ENCODE data around the gene FAF1. TPM values are rescaled to one million over a fixed set of nuclear protein-coding genes. Genes with fewer than 3 reads are reported as not detected.

Gene FAF1
- total RNA-seq, 1 donor from 2014 or later: 52.7 TPM

GRCh38 chr1:50860702-50861101 is 99.4 kb downstream of the FAF1 start:
- TF ChIP-seq, protein P1, sequence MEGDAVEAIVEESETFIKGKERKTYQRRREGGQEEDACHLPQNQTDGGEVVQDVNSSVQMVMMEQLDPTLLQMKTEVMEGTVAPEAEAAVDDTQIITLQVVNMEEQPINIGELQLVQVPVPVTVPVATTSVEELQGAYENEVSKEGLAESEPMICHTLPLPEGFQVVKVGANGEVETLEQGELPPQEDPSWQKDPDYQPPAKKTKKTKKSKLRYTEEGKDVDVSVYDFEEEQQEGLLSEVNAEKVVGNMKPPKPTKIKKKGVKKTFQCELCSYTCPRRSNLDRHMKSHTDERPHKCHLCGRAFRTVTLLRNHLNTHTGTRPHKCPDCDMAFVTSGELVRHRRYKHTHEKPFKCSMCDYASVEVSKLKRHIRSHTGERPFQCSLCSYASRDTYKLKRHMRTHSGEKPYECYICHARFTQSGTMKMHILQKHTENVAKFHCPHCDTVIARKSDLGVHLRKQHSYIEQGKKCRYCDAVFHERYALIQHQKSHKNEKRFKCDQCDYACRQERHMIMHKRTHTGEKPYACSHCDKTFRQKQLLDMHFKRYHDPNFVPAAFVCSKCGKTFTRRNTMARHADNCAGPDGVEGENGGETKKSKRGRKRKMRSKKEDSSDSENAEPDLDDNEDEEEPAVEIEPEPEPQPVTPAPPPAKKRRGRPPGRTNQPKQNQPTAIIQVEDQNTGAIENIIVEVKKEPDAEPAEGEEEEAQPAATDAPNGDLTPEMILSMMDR (IDR thresholded peaks at IDR 0.05; ENCODE audit: insufficient read depth, low read length, severe bottlenecking): no peak
- Histone ChIP-seq H3K36me3 (ENCODE audit: control insufficient read depth, insufficient read depth, low read length) (no peaks in the 10 kb centered on the region), H3K27me3 (ENCODE audit: control insufficient read depth, insufficient read depth, low read length) (no peaks in the 10 kb centered on the region), H3K4me3 (ENCODE audit: low read depth, low read length) (no peak overlapping the region)
- DNase-seq (ENCODE audit: low read depth) (no peak), FAIRE-seq (no peak)

GRCh38 chr1:50860256-50860655 is 99.8 kb downstream of the FAF1 start:
- H3K27me3 ChIP-seq (ENCODE audit: control insufficient read depth, insufficient read depth, low read length): no peaks in the 10 kb centered on the region
- no peak overlapping the region for H3K4me3 ChIP-seq (ENCODE audit: low read depth, low read length)
- H3K36me3 ChIP-seq (ENCODE audit: control insufficient read depth, insufficient read depth, low read length): no peaks in the 10 kb centered on the region
- no peak for DNase-seq (ENCODE audit: low read depth)
- no peak for FAIRE-seq
- TF ChIP-seq, protein P1 (IDR thresholded peaks at IDR 0.05; ENCODE audit: insufficient read depth, low read length, severe bottlenecking): no peak

GRCh38 chr1:50859657-50860056 is 100.4 kb downstream of the FAF1 start:
- Histone ChIP-seq H3K36me3 (ENCODE audit: control insufficient read depth, insufficient read depth, low read length) (no peaks in the 10 kb centered on the region), H3K27me3 (ENCODE audit: control insufficient read depth, insufficient read depth, low read length) (no peaks in the 10 kb centered on the region), H3K4me3 (ENCODE audit: low read depth, low read length) (no peak overlapping the region)
- DNase-seq (ENCODE audit: low read depth) (no peak), FAIRE-seq (no peak)
- TF ChIP-seq, protein P1 (IDR thresholded peaks at IDR 0.05; ENCODE audit: insufficient read depth, low read length, severe bottlenecking): no peak

GRCh38 chr1:50858761-50859160 is 101.3 kb downstream of the FAF1 start:
- FAIRE-seq: no peak
- H3K4me3 ChIP-seq (ENCODE audit: low read depth, low read length): no peak overlapping the region
- H3K36me3 ChIP-seq (ENCODE audit: control insufficient read depth, insufficient read depth, low read length): no peaks in the 10 kb centered on the region
- TF ChIP-seq, protein P1 (IDR thresholded peaks at IDR 0.05; ENCODE audit: insufficient read depth, low read length, severe bottlenecking): no peak
- no peaks in the 10 kb centered on the region for H3K27me3 ChIP-seq (ENCODE audit: control insufficient read depth, insufficient read depth, low read length)
- DNase-seq (ENCODE audit: low read depth): no peak

- H3K36me3 ChIP-seq (ENCODE audit: control insufficient read depth, insufficient read depth, low read length): no peaks in the 10 kb centered on the region
- no peak for FAIRE-seq
- TF ChIP-seq, protein P1 (IDR thresholded peaks at IDR 0.05; ENCODE audit: insufficient read depth, low read length, severe bottlenecking): no peak
- no peak for DNase-seq (ENCODE audit: low read depth)
- no peak overlapping the region for H3K4me3 ChIP-seq (ENCODE audit: low read depth, low read length)
- no peaks in the 10 kb centered on the region for H3K27me3 ChIP-seq (ENCODE audit: control insufficient read depth, insufficient read depth, low read length)
Observed at GRCh38 chr1:50857702-50858101, 102.4 kb downstream of the FAF1 start.

DNA sequence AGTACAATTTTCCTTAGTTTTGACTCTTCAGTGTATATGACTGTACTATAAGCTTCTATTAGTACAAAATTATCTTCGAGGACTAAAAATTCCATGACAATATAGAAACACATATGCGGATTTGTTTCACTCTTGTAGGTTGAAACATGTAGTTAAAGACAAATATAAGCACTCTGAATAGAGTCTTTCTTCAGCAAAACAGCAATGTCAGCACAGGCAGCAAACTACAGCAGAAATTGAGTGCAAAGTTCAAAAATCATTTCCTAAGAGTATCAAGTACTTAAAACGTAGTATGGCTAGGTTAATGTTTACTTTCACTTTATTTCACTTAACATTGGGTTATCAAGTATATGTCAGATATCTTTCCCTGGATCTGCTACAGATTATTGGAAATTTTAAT is 106.7 kb downstream of the FAF1 start:
- Histone ChIP-seq H3K36me3 (ENCODE audit: control insufficient read depth, insufficient read depth, low read length) (no peaks in the 10 kb centered on the region), H3K27me3 (ENCODE audit: control insufficient read depth, insufficient read depth, low read length) (no peaks in the 10 kb centered on the region), H3K4me3 (ENCODE audit: low read depth, low read length) (no peak overlapping the region)
- FAIRE-seq (no peak), DNase-seq (ENCODE audit: low read depth) (no peak)
- TF ChIP-seq, protein P1 (IDR thresholded peaks at IDR 0.05; ENCODE audit: insufficient read depth, low read length, severe bottlenecking): no peak

Data from bronchial epithelial cell (primary cell).